Panc1 (cell line): ENCODE results near the gene GMEB2. TPM values are rescaled to one million over a fixed set of nuclear protein-coding genes. Genes with fewer than 3 reads are reported as not detected.

Experiments used
- ATAC-seq: fragments of 200-7000 bp; cut with Tn5 transposase; 2 replicates; pipeline ENCODE4 v1.9.1; 2020; ENCODE audit warnings: mild to moderate bottlenecking, moderate library complexity
- BruUV-seq: library from RNA; stranded (reverse); fragments of 400-500 nt; replicated peaks from 2 replicates; lab custom pipeline; 2021; lab: Mats Ljungman, UMichigan
- CTCF ChIA-PET: fragments of 300-600 bp; sonication (Branson Sonifier 250); formaldehyde crosslinking; loops from one replicate; lab custom pipeline; 2022; ENCODE audit warnings: antibody characterized with exemption; lab: Charles Lee
- POLR2A ChIA-PET: fragments of 300-600 bp; sonication (Branson Sonifier 250); formaldehyde crosslinking; loops from one replicate; lab custom pipeline; 2022; ENCODE audit warnings: antibody characterized with exemption; lab: Charles Lee
- DNase-seq: peaks from one replicate; pipeline ENCODE4 v3.0.0-alpha.2; 2010; ENCODE audit warnings: low read depth, low spot score
- H3K27ac ChIP-seq: 2 replicates; pipeline ENCODE4 v1.5.1; 2011; ENCODE audit warnings: mild to moderate bottlenecking, low read length, inconsistent platforms
- H3K27me3 ChIP-seq: fragments of 200-500 bp; sonication (Bioruptor generic); 2 replicates; pipeline ENCODE4 v1.6.0; 2014; ENCODE audit warnings: low read length, inconsistent platforms; ENCODE audit not compliant: control insufficient read depth, insufficient read depth
- H3K36me3 ChIP-seq: fragments of 200-500 bp; sonication (Bioruptor generic); 2 replicates; pipeline ENCODE4 v1.5.1; 2014; ENCODE audit warnings: inconsistent platforms, mild to moderate bottlenecking, low read length, moderate library complexity; ENCODE audit not compliant: control insufficient read depth, insufficient read depth
- H3K4me1 ChIP-seq: 2 replicates; pipeline ENCODE4 v1.5.1; 2011; ENCODE audit warnings: inconsistent platforms, mild to moderate bottlenecking, low read length, moderate library complexity; ENCODE audit not compliant: control insufficient read depth, insufficient read depth
- H3K4me3 ChIP-seq, 2 experiments: 2 replicates each; pipeline ENCODE4 v1.5.1; 2011 to 2012; ENCODE audit warnings: low read depth in 2 of 2, low read length in 2 of 2, mild to moderate bottlenecking in 2 of 2, inconsistent platforms in 1 of 2, moderate library complexity in 1 of 2
- H3K9me3 ChIP-seq: fragments of 200-500 bp; sonication (Bioruptor generic); 2 replicates; pipeline ENCODE4 v1.5.1; 2014; ENCODE audit warnings: low read depth, mild to moderate bottlenecking, inconsistent platforms, low read length, moderate library complexity; ENCODE audit not compliant: control insufficient read depth, insufficient read depth
- POLR2AphosphoS5 ChIP-seq: IDR thresholded peaks from 2 replicates; pipeline ENCODE4 v1.6.1; 2012; ENCODE audit warnings: mild to moderate bottlenecking, low read depth, low read length, moderate library complexity
- SIN3A ChIP-seq: IDR thresholded peaks from 2 replicates; pipeline ENCODE4 v1.6.1; 2012; ENCODE audit warnings: low read depth, mild to moderate bottlenecking, low read length, moderate library complexity, borderline replicate concordance; ENCODE audit not compliant: insufficient read depth
- TCF7L2 ChIP-seq: IDR thresholded peaks from 2 replicates; pipeline ENCODE4 v1.6.1; 2011; ENCODE audit warnings: mild to moderate bottlenecking, low read depth, low read length, inconsistent platforms
- in situ Hi-C: cut with HindIII; loops from 2 replicates; pipeline ENCODE4 v1.10.0; 2016; ENCODE audit warnings: low sequenced_read_pairs, low pct_unique_long_range_greater_than_20kb
- intact Hi-C: fragments of 100-400 bp; cut with micrococcal nuclease; formaldehyde crosslinking; loops from one replicate; pipeline ENCODE4 v1.10.0; 2022; ENCODE audit not compliant: unreplicated experiment
- total RNA-seq: library from RNA; stranded (reverse); gene quantifications from one replicate; pipeline ENCODE4 v1.2.1, GENCODE V29; 2021; ENCODE audit not compliant: unreplicated experiment
- TF ChIP-seq, protein P1 (sequence below): fragments of 450-650 bp; IDR thresholded peaks from 2 replicates; pipeline ENCODE4 v1.5.1; 2017; ENCODE audit warnings: mild to moderate bottlenecking
- TF ChIP-seq, protein P2 (sequence below), 2 experiments: IDR thresholded peaks; 2 replicates each; pipeline ENCODE4 v1.6.1; 2011 to 2012; ENCODE audit warnings: low read depth in 2 of 2, control low read depth in 1 of 2, low read length in 1 of 2, mild to moderate bottlenecking in 1 of 2, moderate library complexity in 1 of 2; ENCODE audit not compliant: insufficient read depth in 1 of 2

GMEB2 gene
- total RNA-seq, 1 experiment from 2014 or later = 13.1 TPM

DNA sequence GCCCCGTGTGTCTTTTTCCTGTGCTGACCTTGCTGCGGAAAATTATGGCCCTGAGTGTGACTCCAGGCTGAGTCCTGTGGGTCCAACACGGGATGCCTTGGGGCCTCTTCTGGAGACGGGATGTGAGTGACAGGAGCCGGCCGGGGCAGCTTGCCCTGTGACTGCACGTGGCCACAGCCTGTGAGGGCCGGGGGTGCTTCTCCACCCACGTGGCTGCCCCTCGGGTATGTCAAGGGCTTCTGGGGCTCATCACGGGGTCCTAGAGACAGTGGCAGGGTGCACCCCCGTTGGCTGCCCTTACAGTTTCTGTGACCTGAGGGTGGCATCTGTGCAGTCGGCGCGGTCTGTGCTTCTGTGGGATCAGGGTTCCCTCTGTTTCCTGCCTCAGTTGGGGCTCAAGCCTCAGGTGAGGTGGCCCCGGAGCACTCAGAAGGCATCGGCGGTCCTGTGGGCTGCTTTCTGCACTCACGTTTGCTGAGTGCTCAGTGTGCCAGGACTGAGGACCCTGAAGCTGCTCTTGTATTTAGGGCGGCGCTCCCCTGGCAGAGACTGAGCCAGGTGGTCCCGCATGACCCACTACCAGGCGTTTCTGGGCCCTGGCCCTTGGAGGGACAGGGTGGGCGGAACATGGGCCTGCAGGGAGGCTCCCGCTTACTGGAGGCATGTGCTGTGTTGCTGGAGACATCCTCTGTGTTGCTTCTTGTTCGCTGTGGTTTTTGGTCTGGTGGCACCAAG is 36.6 kb upstream of the GMEB2 start:
- intact Hi-C loops = no loop called here
- DNase-seq = no peak
- H3K36me3 ChIP-seq = peaks cover 2% of the 10 kb centered on the region; the same call in 1 of the 2 replicates
- in situ Hi-C loops = no loop called here
- ChIA-PET CTCF (no interaction called here), POLR2A (no interaction called here)
- ATAC-seq = no peak
- peaks cover 5% of the 10 kb centered on the region; the same call in 1 of the 2 replicates for H3K4me1 ChIP-seq
- H3K27me3 ChIP-seq = no peaks in the 10 kb centered on the region
- no peak overlapping the region for H3K4me3 ChIP-seq
- no peaks in the 10 kb centered on the region for H3K9me3 ChIP-seq
- BruUV-seq = no TSS peak
- no peak overlapping the region for H3K27ac ChIP-seq
- TF ChIP-seq POLR2AphosphoS5 = no peak

DNA sequence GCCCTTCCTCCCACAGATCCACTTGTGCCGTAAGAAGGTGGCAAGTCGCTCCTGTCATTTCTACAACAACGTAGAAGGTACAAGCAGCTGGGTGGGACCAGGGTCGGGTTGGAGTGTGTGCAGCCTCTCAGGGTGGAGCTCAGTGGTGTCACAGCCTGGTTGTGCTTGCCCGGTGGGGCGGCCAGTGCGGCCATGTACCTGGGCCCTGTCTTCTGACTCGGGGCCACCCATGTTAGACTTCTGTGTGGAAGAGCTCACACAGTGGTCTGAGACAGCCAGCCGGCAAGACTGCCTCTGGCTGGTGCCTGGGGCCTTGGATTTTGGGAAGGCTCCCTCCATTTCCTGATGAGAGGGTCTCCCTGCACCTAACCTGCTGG is 35.9 kb upstream of the GMEB2 start:
- CTCF ChIA-PET = no interaction called here

More for the DNA sequence above, 35.9 kb upstream of the GMEB2 start:
- intact Hi-C loops (no loop called here), in situ Hi-C loops (no loop called here)
- BruUV-seq = no TSS peak
- POLR2A ChIA-PET = no interaction called here
- DNase-seq (no peak), ATAC-seq (no peak)
- peaks cover 3% of the 10 kb centered on the region; the same call in 1 of the 2 replicates for H3K36me3 ChIP-seq
- TF ChIP-seq, protein P1, sequence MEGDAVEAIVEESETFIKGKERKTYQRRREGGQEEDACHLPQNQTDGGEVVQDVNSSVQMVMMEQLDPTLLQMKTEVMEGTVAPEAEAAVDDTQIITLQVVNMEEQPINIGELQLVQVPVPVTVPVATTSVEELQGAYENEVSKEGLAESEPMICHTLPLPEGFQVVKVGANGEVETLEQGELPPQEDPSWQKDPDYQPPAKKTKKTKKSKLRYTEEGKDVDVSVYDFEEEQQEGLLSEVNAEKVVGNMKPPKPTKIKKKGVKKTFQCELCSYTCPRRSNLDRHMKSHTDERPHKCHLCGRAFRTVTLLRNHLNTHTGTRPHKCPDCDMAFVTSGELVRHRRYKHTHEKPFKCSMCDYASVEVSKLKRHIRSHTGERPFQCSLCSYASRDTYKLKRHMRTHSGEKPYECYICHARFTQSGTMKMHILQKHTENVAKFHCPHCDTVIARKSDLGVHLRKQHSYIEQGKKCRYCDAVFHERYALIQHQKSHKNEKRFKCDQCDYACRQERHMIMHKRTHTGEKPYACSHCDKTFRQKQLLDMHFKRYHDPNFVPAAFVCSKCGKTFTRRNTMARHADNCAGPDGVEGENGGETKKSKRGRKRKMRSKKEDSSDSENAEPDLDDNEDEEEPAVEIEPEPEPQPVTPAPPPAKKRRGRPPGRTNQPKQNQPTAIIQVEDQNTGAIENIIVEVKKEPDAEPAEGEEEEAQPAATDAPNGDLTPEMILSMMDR = no peak
- TF ChIP-seq, protein P2, sequence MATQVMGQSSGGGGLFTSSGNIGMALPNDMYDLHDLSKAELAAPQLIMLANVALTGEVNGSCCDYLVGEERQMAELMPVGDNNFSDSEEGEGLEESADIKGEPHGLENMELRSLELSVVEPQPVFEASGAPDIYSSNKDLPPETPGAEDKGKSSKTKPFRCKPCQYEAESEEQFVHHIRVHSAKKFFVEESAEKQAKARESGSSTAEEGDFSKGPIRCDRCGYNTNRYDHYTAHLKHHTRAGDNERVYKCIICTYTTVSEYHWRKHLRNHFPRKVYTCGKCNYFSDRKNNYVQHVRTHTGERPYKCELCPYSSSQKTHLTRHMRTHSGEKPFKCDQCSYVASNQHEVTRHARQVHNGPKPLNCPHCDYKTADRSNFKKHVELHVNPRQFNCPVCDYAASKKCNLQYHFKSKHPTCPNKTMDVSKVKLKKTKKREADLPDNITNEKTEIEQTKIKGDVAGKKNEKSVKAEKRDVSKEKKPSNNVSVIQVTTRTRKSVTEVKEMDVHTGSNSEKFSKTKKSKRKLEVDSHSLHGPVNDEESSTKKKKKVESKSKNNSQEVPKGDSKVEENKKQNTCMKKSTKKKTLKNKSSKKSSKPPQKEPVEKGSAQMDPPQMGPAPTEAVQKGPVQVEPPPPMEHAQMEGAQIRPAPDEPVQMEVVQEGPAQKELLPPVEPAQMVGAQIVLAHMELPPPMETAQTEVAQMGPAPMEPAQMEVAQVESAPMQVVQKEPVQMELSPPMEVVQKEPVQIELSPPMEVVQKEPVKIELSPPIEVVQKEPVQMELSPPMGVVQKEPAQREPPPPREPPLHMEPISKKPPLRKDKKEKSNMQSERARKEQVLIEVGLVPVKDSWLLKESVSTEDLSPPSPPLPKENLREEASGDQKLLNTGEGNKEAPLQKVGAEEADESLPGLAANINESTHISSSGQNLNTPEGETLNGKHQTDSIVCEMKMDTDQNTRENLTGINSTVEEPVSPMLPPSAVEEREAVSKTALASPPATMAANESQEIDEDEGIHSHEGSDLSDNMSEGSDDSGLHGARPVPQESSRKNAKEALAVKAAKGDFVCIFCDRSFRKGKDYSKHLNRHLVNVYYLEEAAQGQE (IDR thresholded peaks at IDR 0.05; ENCODE audit: insufficient read depth in 1 of 2, low read depth in 2 of 2, low read length in 1 of 2) = no peak
- TF ChIP-seq POLR2AphosphoS5 (no peak), TCF7L2 (no peak), SIN3A (no peak)
- H3K4me3 ChIP-seq = no peak overlapping the region
- no peaks in the 10 kb centered on the region for H3K27me3 ChIP-seq
- H3K27ac ChIP-seq = no peak overlapping the region
- no peaks in the 10 kb centered on the region for H3K9me3 ChIP-seq
- peaks cover 5% of the 10 kb centered on the region; the same call in 1 of the 2 replicates for H3K4me1 ChIP-seq
